A673 (cell line): ENCODE data around the gene PTCD3. TPM values are rescaled to one million over a fixed set of nuclear protein-coding genes. Genes with fewer than 3 reads are reported as not detected.

Experiments
- BruUV-seq: library from RNA; stranded (reverse); fragments of 400-500 nt; replicated peaks from 2 replicates; lab custom pipeline; 2021; lab: Mats Ljungman, UMichigan
- CTCF ChIA-PET: fragments of 300-600 bp; sonication (Branson Sonifier 250); formaldehyde crosslinking; loops from one replicate; lab custom pipeline; 2022; ENCODE audit warnings: antibody characterized with exemption; lab: Charles Lee
- POLR2A ChIA-PET: fragments of 300-600 bp; sonication (Branson Sonifier 250); formaldehyde crosslinking; loops from one replicate; lab custom pipeline; 2022; ENCODE audit warnings: antibody characterized with exemption; ENCODE audit not compliant: low non-redundant PET; lab: Charles Lee
- DNase-seq: peaks from one replicate; pipeline ENCODE4 v3.0.0-alpha.2; 2015; ENCODE audit warnings: low spot score
- H3K27ac ChIP-seq: fragments of 200-600 bp; sonication (generic); 2 replicates; pipeline ENCODE4 v1.5.1; 2016; ENCODE audit warnings: mixed run types, low read depth, mild to moderate bottlenecking, mixed read lengths, antibody characterized with exemption, low read length; ENCODE audit not compliant: poor library complexity, severe bottlenecking
- H3K27me3 ChIP-seq: fragments of 200-600 bp; sonication (generic); replicated peaks from 2 replicates; pipeline ENCODE4 v1.6.1; 2017; ENCODE audit warnings: mixed run types, low read depth, mild to moderate bottlenecking, mixed read lengths, antibody characterized with exemption, low read length; ENCODE audit not compliant: insufficient read depth, poor library complexity
- H3K36me3 ChIP-seq: fragments of 200-600 bp; sonication (generic); 2 replicates; pipeline ENCODE4 v1.6.1; 2016; ENCODE audit warnings: mixed run types, mild to moderate bottlenecking, mixed read lengths, antibody characterized with exemption, low read length; ENCODE audit not compliant: insufficient read depth, poor library complexity, severe bottlenecking
- H3K4me1 ChIP-seq: fragments of 200-600 bp; sonication (generic); 2 replicates; pipeline ENCODE4 v1.6.1; 2017; ENCODE audit warnings: mixed run types, mild to moderate bottlenecking, mixed read lengths, antibody characterized with exemption, low read length; ENCODE audit not compliant: insufficient read depth, poor library complexity, severe bottlenecking
- H3K4me3 ChIP-seq: fragments of 200-600 bp; sonication (generic); 2 replicates; pipeline ENCODE4 v1.5.1; 2016; ENCODE audit warnings: low read depth, mixed run types, mild to moderate bottlenecking, mixed read lengths, low read length; ENCODE audit not compliant: poor library complexity, severe bottlenecking
- H3K9me3 ChIP-seq: fragments of 200-600 bp; sonication (generic); 2 replicates; pipeline ENCODE4 v1.6.1; 2016; ENCODE audit warnings: mixed run types, low read depth, mild to moderate bottlenecking, mixed read lengths, antibody characterized with exemption, low read length; ENCODE audit not compliant: poor library complexity, severe bottlenecking
- CTCF ChIP-seq: fragments of 300-800, 200-600 bp; sonication (generic); conservative IDR thresholded peaks from 2 replicates; pipeline ENCODE4 v1.5.1; 2017; ENCODE audit warnings: low read depth, mild to moderate bottlenecking, antibody characterized with exemption, low read length, moderate library complexity, mixed read lengths
- EZH2 ChIP-seq: fragments of 200-600 bp; sonication (generic); IDR thresholded peaks from 2 replicates; pipeline ENCODE4 v1.6.1; 2017; ENCODE audit warnings: borderline replicate concordance, low read depth, mild to moderate bottlenecking, mixed read lengths, antibody characterized with exemption, low read length; ENCODE audit not compliant: poor library complexity, severe bottlenecking
- intact Hi-C: fragments of 100-400 bp; cut with micrococcal nuclease; formaldehyde crosslinking; loops from one replicate; pipeline ENCODE4 v1.10.0; 2022; ENCODE audit not compliant: unreplicated experiment
- total RNA-seq: library from RNA; stranded (reverse); gene quantifications from 2 replicates; pipeline ENCODE4 v1.2.3, GENCODE V29; 2021

The PTCD3 gene
- total RNA-seq, 1 experiment from 2014 or later, result 148 TPM

GRCh38 chr2:86170449-86170848 lies 64.4 kb downstream of the PTCD3 start:
- DNase-seq, result no peak
- intact Hi-C loops, result no loop called here
- Histone ChIP-seq H3K4me1 (no peaks in the 10 kb centered on the region), H3K36me3 (peaks cover 78% of the 10 kb centered on the region), H3K4me3 (no peak overlapping the region), H3K9me3 (no peaks in the 10 kb centered on the region), H3K27ac (no peak overlapping the region), H3K27me3 (no peaks in the 10 kb centered on the region)
- ChIA-PET POLR2A (no interaction called here), CTCF (no interaction called here)
- TF ChIP-seq EZH2, result no peak
- TF ChIP-seq CTCF, result no peak
- BruUV-seq, result no TSS peak

GRCh38 chr2:86171295-86171694 lies 65.3 kb downstream of the PTCD3 start:
- DNase-seq, result no peak
- H3K9me3 ChIP-seq, result no peaks in the 10 kb centered on the region
- no peak overlapping the region for H3K4me3 ChIP-seq
- intact Hi-C loops, result no loop called here
- H3K27me3 ChIP-seq, result no peaks in the 10 kb centered on the region
- BruUV-seq, result no TSS peak
- H3K4me1 ChIP-seq, result no peaks in the 10 kb centered on the region
- peaks cover 78% of the 10 kb centered on the region for H3K36me3 ChIP-seq
- H3K27ac ChIP-seq, result no peak overlapping the region
- CTCF ChIA-PET, result no interaction called here
- TF ChIP-seq EZH2 (no peak), CTCF (no peak)
- POLR2A ChIA-PET, result no interaction called here

- H3K4me3 ChIP-seq, result no peak overlapping the region
- no peaks in the 10 kb centered on the region for H3K4me1 ChIP-seq
- peaks cover 80% of the 10 kb centered on the region for H3K36me3 ChIP-seq
- no peak for DNase-seq
- TF ChIP-seq CTCF, result no peak
- TF ChIP-seq EZH2, result no peak
- H3K27ac ChIP-seq, result no peak overlapping the region
- ChIA-PET CTCF (no interaction called here), POLR2A (no interaction called here)
- intact Hi-C loops, result no loop called here
- H3K9me3 ChIP-seq, result no peaks in the 10 kb centered on the region
- H3K27me3 ChIP-seq, result no peaks in the 10 kb centered on the region
- no TSS peak for BruUV-seq
Observed at GRCh38 chr2:86172610-86173009, 66.6 kb downstream of the PTCD3 start.
